Sigmoid colon (tissue), 4 donors: ENCODE measurements around the gene KCNH1.

Source experiments
- CTCF ChIP-seq, 4 experiments: fragments of 450-650 bp in 3 of 4; fragments of 200-600 bp in 1 of 4; IDR thresholded peaks; one replicate each; pipeline ENCODE4 v1.5.1; 2016 to 2019; ENCODE audit warnings: antibody characterized with exemption in 4 of 4, mild to moderate bottlenecking in 3 of 4, moderate library complexity in 2 of 4
- EP300 ChIP-seq, 4 donors: sonication (generic); formaldehyde crosslinking; IDR thresholded peaks; one replicate each; pipeline ENCODE4 v1.6.1; 2017; ENCODE audit warnings: antibody characterized with exemption in 4 of 4
- POLR2A ChIP-seq, 2 donors: fragments of 450-650 bp; IDR thresholded peaks; one replicate each; pipeline ENCODE4 v1.6.1; 2016; ENCODE audit warnings: antibody characterized with exemption in 2 of 2, mild to moderate bottlenecking in 2 of 2, moderate library complexity in 2 of 2
- POLR2AphosphoS5 ChIP-seq, 4 donors: sonication (generic); formaldehyde crosslinking; IDR thresholded peaks; one replicate each; pipeline ENCODE4 v1.6.1; 2017; ENCODE audit warnings: antibody characterized with exemption in 4 of 4

DNA sequence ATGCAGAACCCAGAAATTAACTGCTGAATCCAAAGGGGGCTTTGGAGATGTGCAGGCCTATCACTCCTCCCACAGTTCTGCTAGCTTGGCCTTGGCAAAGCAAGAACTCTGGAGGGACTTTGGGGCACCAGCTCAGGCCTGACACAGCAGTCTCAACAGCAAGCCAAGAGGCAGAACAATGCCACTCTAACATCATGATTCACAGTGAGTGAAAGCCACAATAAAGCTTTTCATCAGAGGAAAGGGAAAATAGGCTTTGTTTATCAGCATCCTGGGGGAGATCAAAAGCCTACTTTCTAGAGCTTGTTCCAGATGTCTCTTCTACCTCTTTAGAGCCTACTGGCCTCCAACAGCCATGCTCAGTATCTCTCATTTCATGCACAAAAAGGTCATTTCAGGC lies 283.4 kb downstream of the KCNH1 start:
- TF ChIP-seq CTCF (IDR thresholded peaks at IDR 0.05) (no peak), POLR2A (IDR thresholded peaks at IDR 0.05) (no peak), POLR2AphosphoS5 (IDR thresholded peaks at IDR 0.05) (no peak), EP300 (IDR thresholded peaks at IDR 0.05) (no peak)
